Endothelial cell (in vitro differentiated cells): ENCODE results near the gene SLC17A8. TPM values are rescaled to one million over a fixed set of nuclear protein-coding genes. Genes with fewer than 3 reads are reported as not detected.
"Not testable (repeated sequence)": the region's sequence is repeated elsewhere in the genome, so short reads cannot be mapped to it uniquely, and the experiment has no call there.

Experiments
- DNase-seq: peaks from one replicate; pipeline ENCODE4 v3.0.0; 2021; ENCODE audit warnings: low spot score
- H3K27ac Mint-ChIP-seq: one replicate; pipeline ENCODE4 v1.8.0; 2021; ENCODE audit warnings: mixed read lengths, inconsistent platforms; ENCODE audit not compliant: unreplicated experiment
- H3K27me3 Mint-ChIP-seq: one replicate; pipeline ENCODE4 v1.8.0; 2021; ENCODE audit warnings: mild to moderate bottlenecking, moderate library complexity, mixed read lengths, inconsistent platforms; ENCODE audit not compliant: unreplicated experiment
- H3K36me3 Mint-ChIP-seq: one replicate; pipeline ENCODE4 v1.8.0; 2021; ENCODE audit warnings: mild to moderate bottlenecking, low read depth, mixed read lengths, inconsistent platforms; ENCODE audit not compliant: unreplicated experiment
- H3K4me1 Mint-ChIP-seq: one replicate; pipeline ENCODE4 v1.8.0; 2021; ENCODE audit warnings: mild to moderate bottlenecking, mixed read lengths, inconsistent platforms; ENCODE audit not compliant: unreplicated experiment
- H3K4me3 Mint-ChIP-seq: one replicate; pipeline ENCODE4 v1.8.0; 2021; ENCODE audit warnings: mild to moderate bottlenecking, mixed read lengths, inconsistent platforms; ENCODE audit not compliant: unreplicated experiment
- H3K9me3 Mint-ChIP-seq: one replicate; pipeline ENCODE4 v1.8.0; 2021; ENCODE audit warnings: mixed read lengths, inconsistent platforms; ENCODE audit not compliant: unreplicated experiment
- CTCF ChIP-seq: fragments of 200-600 bp; sonication (generic); IDR thresholded peaks from one replicate; pipeline ENCODE4 v1.5.0; 2021; ENCODE audit warnings: antibody characterized with exemption; ENCODE audit not compliant: unreplicated experiment
- long read RNA-seq: library from polyadenylated mRNA; unstranded; transcript quantifications from one replicate; pipeline ENCODE4 v2.0.0, GENCODE V29; 2020; ENCODE audit not compliant: unreplicated experiment
- total RNA-seq: library from RNA; stranded (reverse); fragmentation: NEBNext Ultra II Directional; extraction: Animal tissue kit (Norgen Biotek cat#: 25700); gene quantifications from one replicate; pipeline ENCODE4 v1.2.1, GENCODE V29; 2021; ENCODE audit not compliant: unreplicated experiment

Gene SLC17A8
- total RNA-seq = not detected
- long read RNA-seq = 0 reads

- Mint-ChIP-seq H3K4me3 (no peak within 1 kb of the TSS), H3K27me3 (peaks cover 10% of the 10 kb centered on the region), H3K9me3 (no peaks in the 10 kb centered on the region), H3K4me1 (no peaks in the 10 kb centered on the region), H3K36me3 (no peaks in the 10 kb centered on the region), H3K27ac (no peak within 1 kb of the TSS)
- DNase-seq = peak; percentile 22
- no peak for TF ChIP-seq CTCF
Observed at GRCh38 chr12:100356644-100357223, at the start of gene SLC17A8. Gene SLC17A8, plus strand, starts transcription at chr12:100357074. Its CDS starts 318 bp downstream, at chr12:100357392.

- H3K4me3 Mint-ChIP-seq, H3K27me3 Mint-ChIP-seq, H3K27ac Mint-ChIP-seq, DNase-seq, H3K9me3 Mint-ChIP-seq, H3K4me1 Mint-ChIP-seq: not testable (repeated sequence)
- H3K36me3 Mint-ChIP-seq = peaks cover 52% of the 10 kb centered on the region
Observed at GRCh38 chr12:100308138-100308537, 48.7 kb upstream of the SLC17A8 start.

GRCh38 chr12:100311317-100311716 lies 45.6 kb upstream of the SLC17A8 start:
- Mint-ChIP-seq H3K4me1 (no peaks in the 10 kb centered on the region), H3K9me3 (no peaks in the 10 kb centered on the region), H3K36me3 (peaks cover 21% of the 10 kb centered on the region), H3K4me3 (no peak overlapping the region), H3K27ac (no peak overlapping the region), H3K27me3 (peaks cover 4% of the 10 kb centered on the region)
- TF ChIP-seq CTCF = no peak
- no peak for DNase-seq

GRCh38 chr12:100317371-100317770 lies 39.5 kb upstream of the SLC17A8 start:
- no peak for DNase-seq
- no peak for TF ChIP-seq CTCF
- Mint-ChIP-seq H3K27ac (no peak overlapping the region), H3K4me3 (no peak overlapping the region), H3K27me3 (no peaks in the 10 kb centered on the region), H3K4me1 (no peaks in the 10 kb centered on the region), H3K36me3 (peaks cover 12% of the 10 kb centered on the region), H3K9me3 (no peaks in the 10 kb centered on the region)

GRCh38 chr12:100324498-100324897 lies 32.4 kb upstream of the SLC17A8 start:
- Mint-ChIP-seq H3K4me1 (no peaks in the 10 kb centered on the region), H3K27ac (no peak overlapping the region), H3K4me3 (no peak overlapping the region), H3K9me3 (no peaks in the 10 kb centered on the region), H3K27me3 (no peaks in the 10 kb centered on the region), H3K36me3 (peaks cover 16% of the 10 kb centered on the region)
- no peak for DNase-seq
- no peak for TF ChIP-seq CTCF
